H1 (cell line): ENCODE results near the gene GAK. TPM values are rescaled to one million over a fixed set of nuclear protein-coding genes. Genes with fewer than 3 reads are reported as not detected.

Experiments
- EGR1 ChIP-seq: IDR thresholded peaks from 2 replicates; pipeline ENCODE4 v1.6.1; 2011; ENCODE audit warnings: low read depth, low read length, borderline replicate concordance
- EP300 ChIP-seq, 2 experiments: IDR thresholded peaks; 1 replicate in 1 of 2; 2 replicates in 1 of 2; pipeline ENCODE4 v1.6.1; 2011 to 2012; ENCODE audit warnings: low read depth in 2 of 2, low read length in 2 of 2, mild to moderate bottlenecking in 2 of 2, borderline replicate concordance in 1 of 2, inconsistent platforms in 1 of 2, moderate library complexity in 1 of 2
- PHF8 ChIP-seq: fragments of 200-600 bp; sonication (generic); conservative IDR thresholded peaks from 2 replicates; pipeline ENCODE4 v1.7.1; 2012; ENCODE audit warnings: low read depth, mild to moderate bottlenecking, inconsistent platforms, low read length, moderate library complexity
- polyA plus RNA-seq, 7 experiments: library from polyadenylated mRNA; depleted of rRNA in 3 of 7; stranded (reverse) in 5 of 7; unstranded in 2 of 7; fragments of >200 nt in 5 of 7; fragments of 200-250 nt in 2 of 7; gene quantifications; 1 replicate in 5 of 7; 2 replicates in 1 of 7; 4 replicates in 1 of 7; pipeline versions ENCODE4 v1.2.1 to v1.2.3, GENCODE V29; 2011 to 2013; ENCODE audit warnings: missing spikeins in 2 of 7, mixed read lengths in 2 of 7
- total RNA-seq: library from RNA; stranded (reverse); fragmentation: NEBNext Ultra II Directional; extraction: Animal tissue kit (Norgen Biotek cat#: 25700); gene quantifications from 2 replicates; pipeline ENCODE4 v1.2.1, GENCODE V29; 2021

The GAK gene
- total and polyA plus RNA-seq, 2 of the 8 experiments (the other 6 are each of a cell fraction or from before 2014, with no cell fraction given), result 31.5 to 70.8 TPM

DNA sequence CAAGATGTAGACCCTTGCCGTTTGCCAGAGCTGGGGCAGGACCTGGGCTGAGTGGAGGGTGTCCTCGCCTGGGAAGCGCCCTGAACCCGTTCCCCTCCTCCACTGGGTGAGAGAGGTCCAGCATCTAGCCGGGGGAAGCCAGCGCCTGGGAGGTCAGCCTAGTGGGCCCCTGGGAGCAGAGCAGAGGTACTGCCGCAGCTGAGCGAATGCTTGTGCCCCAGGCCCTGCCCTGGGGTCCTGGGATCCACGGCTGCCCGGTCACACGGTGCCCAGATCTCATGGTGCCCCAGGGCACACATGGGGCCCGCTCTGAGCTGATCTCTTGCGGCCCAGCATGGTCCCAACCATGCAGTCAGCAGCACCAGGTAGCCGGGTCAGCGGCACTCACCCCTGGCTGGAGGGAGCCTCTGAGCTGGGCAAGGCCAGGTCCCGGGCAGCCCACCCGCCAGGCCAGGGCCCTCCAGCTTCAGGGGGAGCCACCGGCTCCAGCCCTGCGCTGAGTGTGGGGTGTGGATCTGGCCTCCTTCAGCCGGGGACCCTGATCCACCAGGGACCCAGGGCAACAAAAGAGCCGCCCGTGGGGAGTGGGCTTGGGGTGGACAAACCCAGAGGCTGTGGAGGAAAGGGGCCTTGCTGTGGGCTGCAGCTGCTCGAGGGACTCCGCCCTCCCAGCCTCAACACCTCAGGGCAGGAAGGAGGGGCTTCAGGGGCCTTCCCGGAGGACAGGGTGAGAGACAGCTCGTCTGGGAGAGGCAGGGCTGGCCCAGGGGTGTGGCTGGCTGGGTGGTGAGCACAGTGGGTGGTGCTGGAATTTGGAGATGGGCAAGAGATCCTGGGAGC, 102.1 kb downstream of the GAK start (continued):
- TF ChIP-seq PHF8, result no peak
- TF ChIP-seq EGR1, result no peak
- no peak for TF ChIP-seq EP300 (IDR thresholded peaks at IDR 0.05; ENCODE audit: borderline replicate concordance in 1 of 2, low read depth in 2 of 2, low read length in 2 of 2)
